Stimulated activated CD8-positive, alpha-beta memory T cell treated with anti-CD3 and anti-CD28 coated beads, Interleukin-15, amount 100 ng/mL, for 48 hours (primary cell): Measurements from ENCODE around the gene SRCIN1.
"Not testable (repeated sequence)": the region's sequence is repeated elsewhere in the genome, so short reads cannot be mapped to it uniquely, and the experiment has no call there.

Source experiments
- DNase-seq, 2 donors: peaks; one replicate each; pipeline ENCODE4 v3.0.0-alpha.2; 2020; ENCODE audit warnings: low read depth in 2 of 2

SRCIN1 gene

GRCh38 chr17:38510421-38511149, 95.2 kb downstream of the SRCIN1 start:
- DNase-seq: no peak

GRCh38 chr17:38509772-38510420, 95.9 kb downstream of the SRCIN1 start:
- no peak for DNase-seq

GRCh38 chr17:38508954-38509771, 96.6 kb downstream of the SRCIN1 start:
- DNase-seq: peak; percentile 61

- no peak for DNase-seq
Measured at GRCh38 chr17:38508570-38508950, 97.2 kb downstream of the SRCIN1 start.

GRCh38 chr17:38507921-38508569, 97.7 kb downstream of the SRCIN1 start:
- no peak for DNase-seq

- DNase-seq: no peak
Measured at GRCh38 chr17:38507436-38507835, 98.3 kb downstream of the SRCIN1 start.

GRCh38 chr17:38504216-38504615, 101.5 kb downstream of the SRCIN1 start:
- no peak for DNase-seq

GRCh38 chr17:38503286-38503913, 102.4 kb downstream of the SRCIN1 start:
- not testable (repeated sequence) for DNase-seq

- DNase-seq: not testable (repeated sequence)
Measured at GRCh38 chr17:38501718-38502117, 104.0 kb downstream of the SRCIN1 start.

GRCh38 chr17:38499230-38499629, 106.5 kb downstream of the SRCIN1 start:
- DNase-seq: not testable (repeated sequence)

GRCh38 chr17:38498353-38498752, 107.4 kb downstream of the SRCIN1 start:
- no peak for DNase-seq

GRCh38 chr17:38497656-38498055, 108.1 kb downstream of the SRCIN1 start:
- not testable (repeated sequence) for DNase-seq

GRCh38 chr17:38494152-38494551, 111.6 kb downstream of the SRCIN1 start:
- not testable (repeated sequence) for DNase-seq

GRCh38 chr17:38492067-38493040, 113.4 kb downstream of the SRCIN1 start:
- peak; percentile 82 to 83 for DNase-seq

GRCh38 chr17:38491346-38492066, 114.2 kb downstream of the SRCIN1 start:
- not testable (repeated sequence) for DNase-seq

- DNase-seq: not testable (repeated sequence)
Measured at GRCh38 chr17:38489774-38490173, 116.0 kb downstream of the SRCIN1 start.

GRCh38 chr17:38485681-38486298, 120.0 kb downstream of the SRCIN1 start:
- peak in 1 of 2 donors; percentile 30 for DNase-seq

GRCh38 chr17:38485146-38485468, 120.6 kb downstream of the SRCIN1 start:
- no peak for DNase-seq
